K562 (cell line): ENCODE measurements around the gene FARP1. TPM values are rescaled to one million over a fixed set of nuclear protein-coding genes. Genes with fewer than 3 reads are reported as not detected.

Experiments used
- ATAC-seq: fragments of 200-7000 bp; cut with Tn5 transposase; 3 replicates; pipeline ENCODE4 v1.9.1; 2020; ENCODE audit warnings: moderate library complexity
- BruUV-seq: library from RNA; stranded (reverse); fragments of 400-500 nt; replicated peaks from 2 replicates; lab custom pipeline; 2021; lab: Mats Ljungman, UMichigan
- CTCF ChIA-PET: fragments of 300-600 bp; formaldehyde crosslinking; extraction: SDS; loops from one replicate; lab custom pipeline; 2021; ENCODE audit warnings: low intra/inter-chr PET ratio; lab: Yijun Ruan, JAX
- POLR2A ChIA-PET: fragments of 300-600, 350-650 bp; sonication (Branson Sonifier 250); formaldehyde crosslinking; extraction: SDS; loops from one replicate; lab custom pipeline; 2021; ENCODE audit warnings: antibody characterized with exemption, inconsistent platforms; lab: Yijun Ruan, JAX
- DNase-seq, 4 experiments: peaks; one replicate each; pipeline versions ENCODE4 v3.0.0 to v3.0.0-alpha.2; 2011 to 2018; ENCODE audit warnings: low spot score in 3 of 4, mixed read lengths in 3 of 4; ENCODE audit errors: extremely low read depth in 1 of 4
- FAIRE-seq: peaks from 2 replicates; lab custom pipeline; 2011; peaks lifted over from hg19 to GRCh38; lab: Jason Lieb, UNC
- H2AFZ ChIP-seq: 2 replicates; pipeline ENCODE4 v1.6.0; 2011; ENCODE audit warnings: low read depth, low read length, control low read depth, inconsistent platforms
- H3K27ac ChIP-seq: fragments of 200-600 bp; 3 replicates; pipeline ENCODE4 v1.8.0; 2011; ENCODE audit warnings: low read depth, mild to moderate bottlenecking, control low read depth, inconsistent platforms, low read length, moderate library complexity, mixed read lengths; ENCODE audit errors: extremely low read depth
- H3K27me3 ChIP-seq, 2 experiments: fragments of 300-600 bp in 1 of 2; 2 replicates in 1 of 2; 3 replicates in 1 of 2; pipeline versions ENCODE4 v1.6.0 to v1.8.0; 2011; ENCODE audit warnings: inconsistent platforms in 2 of 2, low read length in 2 of 2, mild to moderate bottlenecking in 1 of 2, mixed read lengths in 1 of 2, moderate library complexity in 1 of 2; ENCODE audit not compliant: control insufficient read depth in 2 of 2, insufficient read depth in 2 of 2
- H3K36me3 ChIP-seq: fragments of 300-600 bp; 3 replicates; pipeline ENCODE4 v1.8.0; 2011; ENCODE audit warnings: mild to moderate bottlenecking, low read length, inconsistent platforms; ENCODE audit not compliant: control insufficient read depth, insufficient read depth
- H3K4me1 ChIP-seq, 2 experiments: fragments of 200-600 bp in 1 of 2; replicated peaks in 1 of 2; 2 replicates in 1 of 2; 3 replicates in 1 of 2; pipeline versions ENCODE4 v1.5.1 to v1.8.0; 2011; ENCODE audit warnings: inconsistent platforms in 2 of 2, low read length in 2 of 2, mild to moderate bottlenecking in 1 of 2, mixed read lengths in 1 of 2, moderate library complexity in 1 of 2; ENCODE audit not compliant: control insufficient read depth in 2 of 2, insufficient read depth in 2 of 2
- H3K4me2 ChIP-seq: 2 replicates; pipeline ENCODE4 v1.6.1; 2011; ENCODE audit warnings: low read length, control low read depth, inconsistent platforms, mixed read lengths; ENCODE audit not compliant: insufficient read depth
- H3K4me3 ChIP-seq: fragments of 200-600 bp; sonication (generic), shearing (Covaris generic); 2 replicates; pipeline ENCODE4 v1.5.1; 2016; ENCODE audit warnings: control low read depth, inconsistent platforms
- H3K79me2 ChIP-seq: fragments of 200-600 bp; 3 replicates; pipeline ENCODE4 v1.8.0; 2011; ENCODE audit warnings: low read length, inconsistent platforms; ENCODE audit not compliant: control insufficient read depth, insufficient read depth
- H3K9ac ChIP-seq, 2 experiments: 2 replicates each; pipeline versions ENCODE4 v1.6.0 to v1.6.1; 2011; ENCODE audit warnings: low read depth in 2 of 2, low read length in 2 of 2, control low read depth in 1 of 2, inconsistent platforms in 1 of 2, mild to moderate bottlenecking in 1 of 2, mixed read lengths in 1 of 2; ENCODE audit not compliant: insufficient read depth in 1 of 2
- H3K9me1 ChIP-seq: one replicate; pipeline ENCODE4 v1.6.0; 2011; ENCODE audit warnings: inconsistent platforms, mild to moderate bottlenecking, low read length, moderate library complexity; ENCODE audit not compliant: control insufficient read depth, insufficient read depth
- H3K9me3 ChIP-seq: replicated peaks from 2 replicates; pipeline ENCODE4 v1.5.1; 2011; ENCODE audit warnings: low read depth, low read length, inconsistent platforms; ENCODE audit not compliant: control insufficient read depth, insufficient read depth
- H4K20me1 ChIP-seq: replicated peaks from 2 replicates; pipeline ENCODE4 v1.6.1; 2011; ENCODE audit warnings: low read length, inconsistent platforms, mixed read lengths; ENCODE audit not compliant: control insufficient read depth, insufficient read depth
- ARID2 ChIP-seq: fragments of 450-650 bp; IDR thresholded peaks from 2 replicates; pipeline ENCODE4 v1.6.1; 2017; ENCODE audit warnings: antibody characterized with exemption, mild to moderate bottlenecking
- CEBPB ChIP-seq: fragments of 450-650 bp; IDR thresholded peaks from 2 replicates; pipeline ENCODE4 v1.6.1; 2016; ENCODE audit warnings: missing genetic modification characterization, missing compliant biosample characterization
- CEBPG ChIP-seq, 3 experiments: fragments of 200-800 bp in 1 of 3; sonication (Bioruptor generic) in 1 of 3; sonication (generic) in 1 of 3; formaldehyde crosslinking in 1 of 3; IDR thresholded peaks in 2 of 3; conservative IDR thresholded peaks in 1 of 3; 2 replicates each; pipeline versions ENCODE4 v1.6.1 to v1.8.0; 2016 to 2022; ENCODE audit warnings: missing compliant biosample characterization in 2 of 3, missing genetic modification characterization in 2 of 3, mild to moderate bottlenecking in 1 of 3, missing genetic modification reagents in 1 of 3
- RBM17 ChIP-seq: fragments of 200-400 bp; formaldehyde crosslinking; IDR thresholded peaks from 2 replicates; pipeline ENCODE4 v1.6.1; 2017; ENCODE audit warnings: low read depth, mild to moderate bottlenecking, low read length, borderline replicate concordance
- SUPT5H ChIP-seq: fragments of 450-650 bp; IDR thresholded peaks from 2 replicates; pipeline ENCODE4 v1.6.1; 2016
- VEZF1 ChIP-seq: fragments of 200-800 bp; sonication (Bioruptor generic); IDR thresholded peaks from 2 replicates; pipeline ENCODE4 v1.6.1; 2017; ENCODE audit warnings: missing genetic modification characterization, missing compliant biosample characterization
- ZNF354B ChIP-seq: fragments of 250-450 bp; sonication (Bioruptor Pico); IDR thresholded peaks from 2 replicates; pipeline ENCODE4 v1.4.0; 2020
- WGBS: fragments of 100-300 bp; shearing (Covaris generic); methylation state at CpG from one replicate; pipeline ENCODE4 v1.1.6; 2016; ENCODE audit warnings: low coverage, mixed read lengths; ENCODE audit not compliant: insufficient coverage; ENCODE audit errors: missing lambda C conversion rate; 5-methylcytosine and 5-hydroxymethylcytosine counted together
- in situ Hi-C: fragments of 300-500 bp; cut with MboI; formaldehyde crosslinking; loops from 4 replicates; pipeline ENCODE4 v1.15.0; 2018; ENCODE audit warnings: inconsistent platforms, mixed read lengths
- intact Hi-C: fragments of 100-400 bp; cut with micrococcal nuclease; formaldehyde crosslinking; loops from 2 replicates; pipeline ENCODE4 v1.14.2; 2022
- polyA plus RNA-seq, 8 experiments: library from polyadenylated mRNA; depleted of rRNA in 4 of 8; stranded (reverse) in 5 of 8; unstranded in 3 of 8; fragments of >200 nt; fragmentation: Nextera tagmentation in 2 of 8; fragmentation: Illumina TruSeq in 1 of 8; extraction: Ambion mirVana in 2 of 8; extraction: Trizol in 1 of 8; gene quantifications; 2 replicates each; pipeline versions ENCODE4 v1.2.1 to v1.2.3, GENCODE V29; 2011 to 2014; ENCODE audit warnings: inconsistent platforms in 1 of 8, missing spikeins in 1 of 8
- total RNA-seq, 7 experiments: library from RNA; depleted of rRNA in 6 of 7; stranded (reverse); fragments of >200 nt in 6 of 7; fragmentation: Illumina TruSeq in 2 of 7; extraction: Trizol in 2 of 7; gene quantifications; 2 replicates each; pipeline versions ENCODE4 v1.2.1 to v1.2.3, GENCODE V29; 2011 to 2021; ENCODE audit warnings: low replicate concordance in 1 of 7

FARP1 gene
- total and polyA plus RNA-seq, 9 of the 15 experiments (the other 6 are each of a cell fraction or from before 2014, with no cell fraction given) = 0.03 to 0.29 (median 0.05) TPM; not detected in 3

- H3K9me1 ChIP-seq = peaks cover 2% of the 10 kb centered on the region
- no peak overlapping the region for H2AFZ ChIP-seq
- in situ Hi-C loops (no loop called here), intact Hi-C loops (no loop called here)
- CTCF ChIA-PET = no interaction called here
- FAIRE-seq (no peak), ATAC-seq (no peak; the same call in 2 of the 3 replicates), DNase-seq (no peak)
- H3K4me1 ChIP-seq = peaks cover 0 to 8% of the 10 kb centered on the region in 2 experiments; a peak in 2 of 5 replicates
- no peak overlapping the region for H3K27ac ChIP-seq
- no peaks in the 10 kb centered on the region for H3K27me3 ChIP-seq
- H4K20me1 ChIP-seq = peaks cover 4% of the 10 kb centered on the region; the same call in 1 of the 2 replicates
- POLR2A ChIA-PET = interaction anchor here (1.2 to 1.7 kb wide), 3 partner anchors 11 to 14 kb away, joined by 3 to 4 read pairs (median 4); no protein-coding TSS in a partner anchor
- no peaks in the 10 kb centered on the region for H3K36me3 ChIP-seq
- H3K79me2 ChIP-seq = peaks cover 31% of the 10 kb centered on the region; the same call in 2 of the 3 replicates
- WGBS = 65% methylated on average over 13 of the region's 15 CpGs
- TF ChIP-seq SUPT5H (no peak), CEBPB (tag) (peak; percentile 76), ARID2 (no peak), RBM17 (no peak), ZNF354B (CRISPR knock-in tag) (no peak), CEBPG (CRISPR knock-in tag; IDR thresholded peaks at IDR 0.05) (no peak), CEBPG (tag; conservative IDR thresholded peaks at IDR 0.05 in 1 of 2, IDR thresholded peaks at IDR 0.05 in 1 of 2) (peak; percentile 17 to 34; a peak in 1 of 4 replicates), VEZF1 (CRISPR knock-in tag) (no peak)
- H3K9me3 ChIP-seq = no peaks in the 10 kb centered on the region
- H3K9ac ChIP-seq = no peak overlapping the region
- BruUV-seq = no TSS peak
- H3K4me3 ChIP-seq = no peak overlapping the region
- H3K4me2 ChIP-seq = no peak overlapping the region
Measured at GRCh38 chr13:98495627-98496478, 353.0 kb downstream of the FARP1 start.
